ENCODE measurements around the gene TMEM178A.

Gene TMEM178A

GRCh38 chr2:39640681-39641080, 25.0 kb upstream of the TMEM178A start:
- no peaks in the 10 kb centered on the region for H3K27me3 ChIP-seq (ENCODE audit: insufficient read depth, low read depth)
- no peaks in the 10 kb centered on the region for H3K36me3 ChIP-seq (ENCODE audit: insufficient read depth)
- no peak overlapping the region for H3K9ac ChIP-seq
- H2AFZ ChIP-seq (ENCODE audit: low read depth), result no peak overlapping the region
- H4K20me1 ChIP-seq (ENCODE audit: insufficient read depth), result no peaks in the 10 kb centered on the region
- no peaks in the 10 kb centered on the region for H3K4me1 ChIP-seq (ENCODE audit: low read depth, poor library complexity, severe bottlenecking)
- H3K4me2 ChIP-seq, result no peak overlapping the region
- no peaks in the 10 kb centered on the region for H3K79me2 ChIP-seq (ENCODE audit: insufficient read depth, low read depth)
- TF ChIP-seq, protein P1, sequence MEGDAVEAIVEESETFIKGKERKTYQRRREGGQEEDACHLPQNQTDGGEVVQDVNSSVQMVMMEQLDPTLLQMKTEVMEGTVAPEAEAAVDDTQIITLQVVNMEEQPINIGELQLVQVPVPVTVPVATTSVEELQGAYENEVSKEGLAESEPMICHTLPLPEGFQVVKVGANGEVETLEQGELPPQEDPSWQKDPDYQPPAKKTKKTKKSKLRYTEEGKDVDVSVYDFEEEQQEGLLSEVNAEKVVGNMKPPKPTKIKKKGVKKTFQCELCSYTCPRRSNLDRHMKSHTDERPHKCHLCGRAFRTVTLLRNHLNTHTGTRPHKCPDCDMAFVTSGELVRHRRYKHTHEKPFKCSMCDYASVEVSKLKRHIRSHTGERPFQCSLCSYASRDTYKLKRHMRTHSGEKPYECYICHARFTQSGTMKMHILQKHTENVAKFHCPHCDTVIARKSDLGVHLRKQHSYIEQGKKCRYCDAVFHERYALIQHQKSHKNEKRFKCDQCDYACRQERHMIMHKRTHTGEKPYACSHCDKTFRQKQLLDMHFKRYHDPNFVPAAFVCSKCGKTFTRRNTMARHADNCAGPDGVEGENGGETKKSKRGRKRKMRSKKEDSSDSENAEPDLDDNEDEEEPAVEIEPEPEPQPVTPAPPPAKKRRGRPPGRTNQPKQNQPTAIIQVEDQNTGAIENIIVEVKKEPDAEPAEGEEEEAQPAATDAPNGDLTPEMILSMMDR (conservative IDR thresholded peaks at IDR 0.05; ENCODE audit: low read depth, low read length), result no peak
- no peak overlapping the region for H3K4me3 ChIP-seq (IDR thresholded peaks at IDR 0.05; ENCODE audit: insufficient read depth, low read depth, low read length)
- H3K27ac ChIP-seq, result no peak overlapping the region

GRCh38 chr2:39641635-39642034, 24.1 kb upstream of the TMEM178A start:
- no peaks in the 10 kb centered on the region for H3K36me3 ChIP-seq (ENCODE audit: insufficient read depth)
- H3K79me2 ChIP-seq (ENCODE audit: insufficient read depth, low read depth), result no peaks in the 10 kb centered on the region
- TF ChIP-seq, protein P1 (conservative IDR thresholded peaks at IDR 0.05; ENCODE audit: low read depth, low read length), result no peak
- H3K4me3 ChIP-seq (IDR thresholded peaks at IDR 0.05; ENCODE audit: insufficient read depth, low read depth, low read length), result no peak overlapping the region
- no peak overlapping the region for H3K9ac ChIP-seq
- H3K4me1 ChIP-seq (ENCODE audit: low read depth, poor library complexity, severe bottlenecking), result no peaks in the 10 kb centered on the region
- H3K27me3 ChIP-seq (ENCODE audit: insufficient read depth, low read depth), result no peaks in the 10 kb centered on the region
- H3K4me2 ChIP-seq, result no peak overlapping the region
- no peak overlapping the region for H3K27ac ChIP-seq
- no peaks in the 10 kb centered on the region for H4K20me1 ChIP-seq (ENCODE audit: insufficient read depth)
- H2AFZ ChIP-seq (ENCODE audit: low read depth), result no peak overlapping the region

GRCh38 chr2:39642051-39642718, 23.5 kb upstream of the TMEM178A start:
- Histone ChIP-seq H3K4me2 (no peak overlapping the region), H2AFZ (ENCODE audit: low read depth) (no peak overlapping the region), H3K79me2 (ENCODE audit: insufficient read depth, low read depth) (no peaks in the 10 kb centered on the region), H3K4me3 (IDR thresholded peaks at IDR 0.05; ENCODE audit: insufficient read depth, low read depth, low read length) (no peak overlapping the region), H3K27ac (no peak overlapping the region), H3K36me3 (ENCODE audit: insufficient read depth) (no peaks in the 10 kb centered on the region), H4K20me1 (ENCODE audit: insufficient read depth) (no peaks in the 10 kb centered on the region), H3K9ac (no peak overlapping the region), H3K27me3 (ENCODE audit: insufficient read depth, low read depth) (no peaks in the 10 kb centered on the region), H3K4me1 (ENCODE audit: low read depth, poor library complexity, severe bottlenecking) (no peaks in the 10 kb centered on the region)
- TF ChIP-seq, protein P1 (conservative IDR thresholded peaks at IDR 0.05; ENCODE audit: low read depth, low read length), result no peak

GRCh38 chr2:39645826-39646225, 19.9 kb upstream of the TMEM178A start:
- H3K79me2 ChIP-seq (ENCODE audit: insufficient read depth, low read depth), result no peaks in the 10 kb centered on the region
- H3K36me3 ChIP-seq (ENCODE audit: insufficient read depth), result no peaks in the 10 kb centered on the region
- no peak overlapping the region for H3K4me3 ChIP-seq (IDR thresholded peaks at IDR 0.05; ENCODE audit: insufficient read depth, low read depth, low read length)
- H2AFZ ChIP-seq (ENCODE audit: low read depth), result no peak overlapping the region
- H3K4me1 ChIP-seq (ENCODE audit: low read depth, poor library complexity, severe bottlenecking), result no peaks in the 10 kb centered on the region
- no peaks in the 10 kb centered on the region for H4K20me1 ChIP-seq (ENCODE audit: insufficient read depth)
- no peak overlapping the region for H3K27ac ChIP-seq
- H3K4me2 ChIP-seq, result no peak overlapping the region
- no peaks in the 10 kb centered on the region for H3K27me3 ChIP-seq (ENCODE audit: insufficient read depth, low read depth)
- TF ChIP-seq, protein P1 (conservative IDR thresholded peaks at IDR 0.05; ENCODE audit: low read depth, low read length), result no peak
- H3K9ac ChIP-seq, result no peak overlapping the region
